ENCODE results near the gene PTPRN2. TPM values are rescaled to one million over a fixed set of nuclear protein-coding genes. Genes with fewer than 3 reads are reported as not detected.
A peak's percentile ranks its signal among the peaks of the same experiment; 100 is the strongest.

Gene PTPRN2
- total RNA-seq, 1 experiment from 2014 or later: 2.1 TPM

DNA sequence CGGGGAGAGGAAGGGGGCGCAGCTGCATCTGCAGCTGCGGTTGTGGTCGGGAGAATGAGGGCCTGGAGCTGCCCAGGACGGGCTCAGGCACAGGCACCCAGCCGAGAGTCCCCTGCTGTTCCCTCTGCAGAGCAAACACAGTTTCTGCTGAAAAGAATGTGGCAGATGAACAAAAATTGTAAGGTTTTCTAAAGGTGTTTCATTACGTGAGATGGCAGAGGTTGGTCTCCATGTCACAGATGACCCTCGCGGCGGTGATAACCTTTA is 794.6 kb downstream of the PTPRN2 start:
- BruUV-seq (replicated peaks): no TSS peak

DNA sequence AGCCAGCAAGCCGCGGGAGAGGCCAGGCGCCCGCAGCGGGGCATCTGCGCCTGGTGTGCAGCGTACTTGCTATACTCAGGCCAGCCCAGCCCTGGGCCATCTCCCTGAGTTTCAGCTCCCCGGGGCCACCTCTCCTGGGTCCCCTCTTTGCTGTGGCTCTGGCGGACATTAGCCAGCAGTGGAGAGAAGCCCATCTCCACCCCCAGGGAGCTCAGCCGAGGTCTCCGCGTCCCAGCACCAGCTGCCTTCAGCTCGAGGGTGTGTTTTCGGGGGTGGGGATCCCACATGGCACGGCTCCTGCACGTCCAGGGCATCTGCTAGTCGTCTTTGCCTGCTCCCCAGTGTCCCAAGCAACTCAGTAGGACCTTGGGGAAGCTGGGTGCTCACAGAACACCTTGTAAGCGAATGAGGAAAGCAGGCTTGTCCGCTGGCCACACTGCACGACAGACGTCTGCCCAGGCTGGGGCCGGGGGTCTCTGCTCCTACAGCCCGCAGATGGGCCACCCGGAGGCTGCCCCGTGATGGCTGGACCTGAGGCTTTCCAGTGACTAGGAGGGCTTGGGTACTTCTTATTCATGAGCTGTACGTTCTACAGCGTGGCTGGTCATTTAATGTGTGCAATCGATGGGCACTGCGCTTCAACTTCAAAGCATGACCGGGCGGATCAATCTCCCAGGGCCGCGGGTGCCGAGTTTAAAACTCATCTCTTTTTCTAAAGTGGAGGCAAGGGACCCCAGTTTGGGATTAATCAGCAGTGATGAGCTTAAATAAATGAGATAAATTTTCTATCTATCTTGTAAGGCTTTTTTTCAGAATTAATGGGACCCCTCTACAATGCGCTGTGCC is 795.2 kb downstream of the PTPRN2 start:
- BruUV-seq (replicated peaks): no TSS peak
- no peak overlapping the region for H3K27ac ChIP-seq (ENCODE audit: low read depth, low read length)
- H3K9me3 ChIP-seq (ENCODE audit: control insufficient read depth in 1 of 2, insufficient read depth in 1 of 2, low read depth in 1 of 2, low read length in 2 of 2): no peaks in the 10 kb centered on the region
- DNase-seq (ENCODE audit: low read depth, low spot score) (no peak), ATAC-seq (no peak)
- no peaks in the 10 kb centered on the region for H3K9me2 ChIP-seq (ENCODE audit: insufficient read depth)
- H3K27me3 ChIP-seq (ENCODE audit: insufficient read depth, low read length): no peaks in the 10 kb centered on the region
- POLR2A ChIA-PET: no interaction called here
- H3K4me3 ChIP-seq (replicated peaks in 1 of 2; ENCODE audit: low read depth in 1 of 2, low read length in 2 of 2): no peak overlapping the region
- CTCF ChIA-PET: no interaction called here
- no peak overlapping the region for H3K4me2 ChIP-seq (ENCODE audit: low read length)
- no peak overlapping the region for H2AFZ ChIP-seq (ENCODE audit: low read depth, low read length, poor library complexity, severe bottlenecking)
- H3K36me3 ChIP-seq (ENCODE audit: control insufficient read depth in 1 of 2, insufficient read depth in 2 of 2, low read length in 2 of 2): no peaks in the 10 kb centered on the region
- H4K20me1 ChIP-seq (ENCODE audit: insufficient read depth): no peaks in the 10 kb centered on the region
- no peaks in the 10 kb centered on the region for H3K4me1 ChIP-seq (ENCODE audit: control insufficient read depth in 1 of 2, insufficient read depth in 2 of 2, low read length in 2 of 2)
- H3K9ac ChIP-seq (ENCODE audit: low read length): no peak overlapping the region
- H3K79me2 ChIP-seq (ENCODE audit: insufficient read depth, low read length): no peaks in the 10 kb centered on the region
- RAD21 ChIA-PET (ENCODE audit: low non-redundant PET in 1 of 2, low total read pairs in 2 of 2, uncharacterized antibody in 2 of 2, unreplicated experiment in 2 of 2): no interaction called here
- intact Hi-C loops (cut with micrococcal nuclease): no loop called here
- TF ChIP-seq FOSL1 (IDR thresholded peaks at IDR 0.05; ENCODE audit: low read depth) (no peak), ELF1 (IDR thresholded peaks at IDR 0.05; ENCODE audit: borderline replicate concordance, low read depth) (no peak), EZH2phosphoT487 (IDR thresholded peaks at IDR 0.05; ENCODE audit: borderline replicate concordance) (no peak), ZNF274 (IDR thresholded peaks at IDR 0.05; ENCODE audit: low read depth, low read length) (no peak), CBX3 (IDR thresholded peaks at IDR 0.05; ENCODE audit: low read depth) (no peak), SIN3A (IDR thresholded peaks at IDR 0.05; ENCODE audit: low read depth) (no peak), SRF (IDR thresholded peaks at IDR 0.05; ENCODE audit: low read depth) (no peak), EZH2 (IDR thresholded peaks at IDR 0.05) (no peak), YY1 (IDR thresholded peaks at IDR 0.05; ENCODE audit: extremely low read depth, insufficient replicate concordance, low read depth, low read length) (no peak), EGR1 (IDR thresholded peaks at IDR 0.05; ENCODE audit: low read depth) (no peak), SP1 (IDR thresholded peaks at IDR 0.05; ENCODE audit: low read depth) (no peak), POLR2AphosphoS5 (IDR thresholded peaks at IDR 0.05; ENCODE audit: low read depth, low read length) (no peak), ZFX (IDR thresholded peaks at IDR 0.05) (no peak), RAD21 (IDR thresholded peaks at IDR 0.05; ENCODE audit: low read depth) (no peak)
- TF ChIP-seq, protein P1, sequence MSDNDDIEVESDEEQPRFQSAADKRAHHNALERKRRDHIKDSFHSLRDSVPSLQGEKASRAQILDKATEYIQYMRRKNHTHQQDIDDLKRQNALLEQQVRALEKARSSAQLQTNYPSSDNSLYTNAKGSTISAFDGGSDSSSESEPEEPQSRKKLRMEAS (IDR thresholded peaks at IDR 0.05): no peak
- TF ChIP-seq, protein P2, sequence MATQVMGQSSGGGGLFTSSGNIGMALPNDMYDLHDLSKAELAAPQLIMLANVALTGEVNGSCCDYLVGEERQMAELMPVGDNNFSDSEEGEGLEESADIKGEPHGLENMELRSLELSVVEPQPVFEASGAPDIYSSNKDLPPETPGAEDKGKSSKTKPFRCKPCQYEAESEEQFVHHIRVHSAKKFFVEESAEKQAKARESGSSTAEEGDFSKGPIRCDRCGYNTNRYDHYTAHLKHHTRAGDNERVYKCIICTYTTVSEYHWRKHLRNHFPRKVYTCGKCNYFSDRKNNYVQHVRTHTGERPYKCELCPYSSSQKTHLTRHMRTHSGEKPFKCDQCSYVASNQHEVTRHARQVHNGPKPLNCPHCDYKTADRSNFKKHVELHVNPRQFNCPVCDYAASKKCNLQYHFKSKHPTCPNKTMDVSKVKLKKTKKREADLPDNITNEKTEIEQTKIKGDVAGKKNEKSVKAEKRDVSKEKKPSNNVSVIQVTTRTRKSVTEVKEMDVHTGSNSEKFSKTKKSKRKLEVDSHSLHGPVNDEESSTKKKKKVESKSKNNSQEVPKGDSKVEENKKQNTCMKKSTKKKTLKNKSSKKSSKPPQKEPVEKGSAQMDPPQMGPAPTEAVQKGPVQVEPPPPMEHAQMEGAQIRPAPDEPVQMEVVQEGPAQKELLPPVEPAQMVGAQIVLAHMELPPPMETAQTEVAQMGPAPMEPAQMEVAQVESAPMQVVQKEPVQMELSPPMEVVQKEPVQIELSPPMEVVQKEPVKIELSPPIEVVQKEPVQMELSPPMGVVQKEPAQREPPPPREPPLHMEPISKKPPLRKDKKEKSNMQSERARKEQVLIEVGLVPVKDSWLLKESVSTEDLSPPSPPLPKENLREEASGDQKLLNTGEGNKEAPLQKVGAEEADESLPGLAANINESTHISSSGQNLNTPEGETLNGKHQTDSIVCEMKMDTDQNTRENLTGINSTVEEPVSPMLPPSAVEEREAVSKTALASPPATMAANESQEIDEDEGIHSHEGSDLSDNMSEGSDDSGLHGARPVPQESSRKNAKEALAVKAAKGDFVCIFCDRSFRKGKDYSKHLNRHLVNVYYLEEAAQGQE (IDR thresholded peaks at IDR 0.05; ENCODE audit: low read depth): no peak

More for the DNA sequence above, 794.6 kb downstream of the PTPRN2 start:
- RAD21 ChIA-PET (ENCODE audit: low non-redundant PET in 1 of 2, low total read pairs in 2 of 2, uncharacterized antibody in 2 of 2, unreplicated experiment in 2 of 2): no interaction called here
- DNase-seq (ENCODE audit: low read depth, low spot score): no peak
- Histone ChIP-seq H3K4me1 (ENCODE audit: control insufficient read depth in 1 of 2, insufficient read depth in 2 of 2, low read length in 2 of 2) (no peaks in the 10 kb centered on the region), H2AFZ (ENCODE audit: low read depth, low read length, poor library complexity, severe bottlenecking) (no peak overlapping the region), H3K9me3 (ENCODE audit: control insufficient read depth in 1 of 2, insufficient read depth in 1 of 2, low read depth in 1 of 2, low read length in 2 of 2) (no peaks in the 10 kb centered on the region), H3K27me3 (ENCODE audit: insufficient read depth, low read length) (no peaks in the 10 kb centered on the region), H3K4me3 (replicated peaks in 1 of 2; ENCODE audit: low read depth in 1 of 2, low read length in 2 of 2) (no peak overlapping the region), H3K9me2 (ENCODE audit: insufficient read depth) (no peaks in the 10 kb centered on the region), H3K4me2 (ENCODE audit: low read length) (no peak overlapping the region), H3K9ac (ENCODE audit: low read length) (no peak overlapping the region), H3K27ac (ENCODE audit: low read depth, low read length) (no peak overlapping the region), H3K36me3 (ENCODE audit: control insufficient read depth in 1 of 2, insufficient read depth in 2 of 2, low read length in 2 of 2) (no peaks in the 10 kb centered on the region), H4K20me1 (ENCODE audit: insufficient read depth) (no peaks in the 10 kb centered on the region), H3K79me2 (ENCODE audit: insufficient read depth, low read length) (no peaks in the 10 kb centered on the region)
- intact Hi-C loops (cut with micrococcal nuclease): no loop called here
- POLR2A ChIA-PET: no interaction called here
- no peak for TF ChIP-seq SRF (IDR thresholded peaks at IDR 0.05; ENCODE audit: low read depth)
- TF ChIP-seq, protein P1 (IDR thresholded peaks at IDR 0.05): no peak
- TF ChIP-seq POLR2AphosphoS5 (IDR thresholded peaks at IDR 0.05; ENCODE audit: low read depth, low read length): no peak
- TF ChIP-seq ELF1 (IDR thresholded peaks at IDR 0.05; ENCODE audit: borderline replicate concordance, low read depth): no peak
- TF ChIP-seq ZFX (IDR thresholded peaks at IDR 0.05): no peak
- no peak for TF ChIP-seq FOSL1 (IDR thresholded peaks at IDR 0.05; ENCODE audit: low read depth)
- 0 out of 2 replicates have a peak, but pooled peaks have one; percentile 7 for TF ChIP-seq RAD21 (IDR thresholded peaks at IDR 0.05; ENCODE audit: low read depth)
- CTCF ChIA-PET: no interaction called here
- ATAC-seq: 0 out of 2 replicates have a peak, but pooled peaks have one; percentile 52
